Coronary artery (tissue), 2 donors: ENCODE measurements around the gene SEMA3C.

Experiments
- DNase-seq: peaks from one replicate; pipeline ENCODE4 v3.0.0-alpha.2; 2017; ENCODE audit warnings: low spot score
- H3K27ac ChIP-seq, 2 donors: fragments of 200-600 bp; sonication (generic); one replicate each; pipeline ENCODE4 v1.5.1; 2016 to 2019
- H3K4me3 ChIP-seq: fragments of 200-600 bp; sonication (generic); 2 replicates; pipeline ENCODE4 v1.5.1; 2016; ENCODE audit warnings: mild to moderate bottlenecking, moderate library complexity
- CTCF ChIP-seq: fragments of 200-600 bp; sonication (generic); IDR thresholded peaks from one replicate; pipeline ENCODE4 v1.5.1; 2019; ENCODE audit warnings: antibody characterized with exemption

SEMA3C gene

GRCh38 chr7:80916770-80917741 lies 1.8 kb downstream of the SEMA3C start:
- Histone ChIP-seq H3K4me3 (peak overlapping the region; percentile 70), H3K27ac (no peak overlapping the region)
- no peak for TF ChIP-seq CTCF
- no peak for DNase-seq

GRCh38 chr7:80910228-80910627 lies 8.6 kb downstream of the SEMA3C start:
- TF ChIP-seq CTCF = no peak
- no peak overlapping the region for H3K27ac ChIP-seq
- DNase-seq = no peak
- H3K4me3 ChIP-seq = no peak overlapping the region

DNA sequence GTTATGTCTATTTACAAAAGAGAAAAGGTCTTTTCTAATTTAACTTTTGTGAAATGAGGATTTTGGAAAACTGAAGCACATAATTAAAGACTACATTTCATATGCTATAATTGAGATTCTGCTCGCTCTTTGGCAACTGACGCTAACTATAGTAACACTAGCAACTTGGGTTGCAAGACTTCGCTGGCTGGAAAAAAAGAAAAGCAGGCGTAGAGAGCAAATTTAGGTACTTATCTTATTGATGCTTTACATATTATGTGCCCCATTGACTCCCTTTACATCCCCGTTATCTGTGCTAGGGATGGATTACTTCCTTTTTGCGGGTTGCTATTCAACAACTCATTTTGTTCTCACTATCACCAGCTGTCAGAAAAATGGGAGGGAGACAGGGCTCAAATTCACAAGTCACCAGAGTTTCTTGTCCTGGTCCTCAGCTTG lies 10.5 kb downstream of the SEMA3C start:
- Histone ChIP-seq H3K27ac (no peak overlapping the region), H3K4me3 (no peak overlapping the region)
- DNase-seq = no peak
- TF ChIP-seq CTCF = no peak

DNA sequence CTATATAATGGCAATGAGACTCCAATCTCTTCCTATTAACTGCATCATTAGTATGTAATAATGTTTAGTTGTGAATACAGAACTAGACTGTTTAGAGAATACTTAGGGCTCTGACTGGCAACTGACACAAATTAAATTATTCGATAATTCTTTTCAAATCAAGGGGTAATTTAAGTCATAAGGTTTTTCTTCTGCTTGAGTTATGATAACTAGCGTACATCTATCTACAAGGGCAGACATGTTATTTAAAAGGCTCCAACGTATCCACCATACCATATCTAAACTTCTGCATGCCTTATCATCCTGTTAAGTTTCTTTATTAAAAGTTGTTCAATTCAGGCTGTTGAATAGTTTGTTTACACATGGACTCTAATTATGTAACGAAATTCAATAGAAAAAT lies 11.2 kb downstream of the SEMA3C start:
- no peak for TF ChIP-seq CTCF
- H3K4me3 ChIP-seq = no peak overlapping the region
- DNase-seq = no peak
- no peak overlapping the region for H3K27ac ChIP-seq

DNA sequence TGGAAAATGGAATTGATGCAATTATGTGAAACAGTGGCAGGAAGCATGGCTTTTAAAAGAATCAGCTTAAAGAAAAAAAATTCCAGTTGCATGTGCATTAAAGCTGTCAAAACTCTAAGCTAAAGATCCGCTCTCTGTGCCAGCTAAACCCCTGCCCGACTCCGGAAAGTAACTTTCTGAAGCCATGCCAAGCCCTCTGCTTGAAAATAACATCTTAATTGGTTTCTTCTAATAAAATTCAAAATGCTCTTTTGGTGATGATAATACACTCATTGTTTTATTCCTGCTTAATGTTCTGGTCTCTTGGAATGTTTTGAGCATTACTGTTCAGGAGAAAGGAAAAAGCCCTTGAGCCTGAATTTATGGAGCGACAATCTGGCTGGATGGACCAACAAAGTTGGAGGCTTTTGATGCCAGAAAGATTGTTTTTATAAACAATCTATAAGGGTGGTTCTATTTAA lies 11.7 kb downstream of the SEMA3C start:
- Histone ChIP-seq H3K4me3 (no peak overlapping the region), H3K27ac (no peak overlapping the region)
- DNase-seq = no peak
- no peak for TF ChIP-seq CTCF

GRCh38 chr7:80905334-80905733 lies 13.5 kb downstream of the SEMA3C start:
- H3K27ac ChIP-seq = no peak overlapping the region
- no peak for TF ChIP-seq CTCF
- DNase-seq = no peak
- no peak overlapping the region for H3K4me3 ChIP-seq
